ENCODE data around the gene CFAP221.

The CFAP221 gene

GRCh38 chr2:119680457-119681202 is 136.4 kb downstream of the CFAP221 start:
- DNase-seq (ENCODE audit: low read depth in 2 of 2), result no peak

- DNase-seq (ENCODE audit: low read depth in 2 of 2), result no peak
Observed at GRCh38 chr2:119681203-119681867, 137.1 kb downstream of the CFAP221 start.

DNA sequence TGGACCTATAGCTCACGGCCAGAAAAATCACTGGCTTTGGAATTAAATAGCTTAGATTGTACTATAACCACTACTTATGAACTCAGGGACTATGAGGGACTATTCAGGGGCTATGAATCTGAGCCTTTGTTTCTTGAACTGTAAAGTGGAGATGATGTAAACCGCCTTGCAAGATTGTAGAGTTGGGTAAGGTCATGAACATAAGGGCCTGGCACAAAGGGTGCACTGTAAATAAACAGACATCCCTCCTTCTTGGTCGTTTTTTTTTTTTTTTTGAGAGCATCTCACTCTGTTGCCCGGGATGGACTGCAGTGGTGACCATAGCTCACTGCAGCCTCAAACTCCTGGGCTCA is 137.6 kb downstream of the CFAP221 start:
- no peak for DNase-seq (ENCODE audit: low read depth in 2 of 2)

DNA sequence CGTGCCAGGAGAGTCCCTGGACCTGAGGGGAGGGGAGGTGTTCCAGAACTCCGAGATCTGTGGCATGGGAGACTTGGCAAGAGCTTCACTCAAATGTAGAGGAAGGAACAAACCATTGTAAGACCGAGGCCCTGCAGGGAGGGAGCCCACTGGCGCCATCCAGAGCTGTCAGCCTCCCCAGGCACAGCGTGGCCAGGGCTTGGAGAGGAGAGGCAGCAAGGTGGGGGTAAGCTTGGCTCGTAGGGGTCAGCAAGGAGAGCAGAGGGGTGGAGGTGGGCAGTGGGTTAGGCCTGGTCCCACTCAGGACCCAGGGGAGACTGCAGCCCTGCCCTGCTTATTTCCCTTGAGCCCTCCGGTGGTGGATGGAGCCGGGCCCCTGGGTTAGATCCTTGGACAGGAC is 138.3 kb downstream of the CFAP221 start:
- DNase-seq (ENCODE audit: low read depth in 2 of 2), result no peak

GRCh38 chr2:119683074-119683712 is 138.9 kb downstream of the CFAP221 start:
- DNase-seq (ENCODE audit: low read depth in 2 of 2), result no peak

DNA sequence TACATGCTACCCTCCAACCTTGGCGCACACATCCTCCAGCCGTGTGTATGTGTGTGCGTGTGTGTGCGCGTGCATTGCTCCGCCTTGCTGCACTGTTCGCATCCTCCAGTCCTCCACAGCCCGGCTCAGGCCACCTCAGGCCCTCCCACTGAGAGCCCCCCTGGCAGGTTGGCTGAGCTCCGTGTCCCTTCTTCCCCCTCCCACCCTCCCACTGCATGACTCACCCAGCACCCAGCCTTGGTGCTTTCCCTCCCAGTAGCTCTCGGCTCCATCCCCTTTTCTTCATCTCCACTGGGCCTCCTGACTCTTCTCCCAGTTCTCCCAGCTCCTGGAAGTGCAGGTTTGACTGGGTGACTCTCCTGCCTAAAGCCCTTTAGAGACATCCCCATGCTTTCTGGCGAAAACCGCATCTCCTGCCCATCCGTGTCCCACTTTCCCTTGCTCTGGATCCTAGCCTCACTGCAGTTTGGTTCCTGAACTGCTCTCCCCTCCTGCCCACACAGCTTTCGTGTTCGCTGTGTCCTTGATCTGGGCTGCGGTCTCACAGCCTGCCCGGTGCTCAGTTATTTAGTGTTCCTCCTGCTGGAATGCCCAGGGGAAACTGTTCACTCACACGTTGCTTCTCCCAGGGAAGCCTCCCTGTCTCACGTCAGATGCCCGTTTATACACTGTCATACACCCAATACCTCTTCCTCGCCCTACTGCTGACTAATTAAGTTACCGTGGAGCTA is 139.6 kb downstream of the CFAP221 start:
- DNase-seq (ENCODE audit: low read depth in 2 of 2), result no peak

DNA sequence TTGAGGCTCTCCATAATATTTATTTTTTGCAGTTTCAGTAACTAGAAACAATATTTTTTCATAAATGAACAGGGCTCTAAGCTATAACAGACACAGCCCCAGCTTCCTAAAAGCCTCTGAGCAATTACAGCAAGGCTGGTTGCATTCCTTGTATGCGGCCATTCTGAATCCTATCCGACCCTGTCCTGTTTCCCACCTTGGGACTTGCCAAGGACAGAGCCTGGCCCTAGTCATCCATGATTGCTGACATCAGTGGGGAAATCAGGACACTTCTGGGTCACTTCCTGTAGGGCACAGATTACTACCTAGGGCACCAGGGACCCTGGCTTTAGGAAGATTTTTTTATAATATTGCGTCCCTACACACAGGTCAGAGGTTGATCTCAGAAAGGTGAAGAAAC is 140.3 kb downstream of the CFAP221 start:
- DNase-seq (ENCODE audit: low read depth in 2 of 2), result no peak

- no peak for DNase-seq (ENCODE audit: low read depth in 2 of 2)
Observed at GRCh38 chr2:119688616-119689015, 144.4 kb downstream of the CFAP221 start.

DNA sequence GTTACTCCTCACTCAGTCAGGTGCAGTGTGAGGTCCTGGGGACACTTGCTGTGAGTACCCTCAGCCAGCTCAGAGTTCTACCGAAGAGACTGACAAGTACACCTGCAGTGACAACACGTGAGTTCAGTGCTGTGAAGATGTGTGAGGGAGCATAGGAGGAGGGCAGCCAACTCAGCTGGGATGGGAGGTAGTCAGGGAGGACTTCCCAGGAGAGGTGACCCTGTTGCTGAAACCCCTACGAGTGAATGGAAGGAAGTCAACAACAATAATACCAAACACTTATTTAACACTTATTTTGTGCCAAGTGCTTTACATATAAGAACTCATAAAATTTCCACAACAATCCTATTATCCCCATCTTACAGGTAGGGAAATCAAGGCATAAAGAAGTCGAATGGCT is 145.0 kb downstream of the CFAP221 start:
- DNase-seq (ENCODE audit: low read depth in 2 of 2), result no peak

GRCh38 chr2:119691189-119691588 is 146.9 kb downstream of the CFAP221 start:
- no peak for DNase-seq (ENCODE audit: low read depth in 2 of 2)

GRCh38 chr2:119691651-119692245 is 147.5 kb downstream of the CFAP221 start:
- no peak for DNase-seq (ENCODE audit: low read depth in 2 of 2)

GRCh38 chr2:119692310-119692709 is 148.1 kb downstream of the CFAP221 start:
- no peak for DNase-seq (ENCODE audit: low read depth in 2 of 2)

DNA sequence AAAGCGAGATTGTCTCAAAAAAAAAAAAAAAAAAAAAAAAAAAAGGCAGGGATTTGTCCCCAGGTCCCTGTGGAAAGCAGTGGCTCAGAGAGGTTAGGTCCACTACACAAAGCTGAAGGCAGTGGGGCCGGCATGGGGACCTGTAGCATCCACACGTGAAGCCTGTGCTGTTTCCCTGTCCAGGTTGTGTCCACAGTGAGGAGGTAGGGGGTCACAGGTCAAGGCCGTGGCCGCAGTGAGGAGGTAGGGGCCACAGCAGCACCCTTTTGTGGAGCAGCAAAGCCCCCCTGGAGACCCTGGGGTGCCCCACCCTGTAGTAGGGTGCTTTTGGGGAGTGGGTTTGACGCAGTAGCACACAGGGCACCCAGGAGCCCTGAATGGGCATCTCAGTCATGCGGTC is 148.7 kb downstream of the CFAP221 start:
- DNase-seq (ENCODE audit: low read depth in 2 of 2), result no peak

GRCh38 chr2:119693567-119693966 is 149.3 kb downstream of the CFAP221 start:
- DNase-seq (ENCODE audit: low read depth in 2 of 2), result no peak

DNA sequence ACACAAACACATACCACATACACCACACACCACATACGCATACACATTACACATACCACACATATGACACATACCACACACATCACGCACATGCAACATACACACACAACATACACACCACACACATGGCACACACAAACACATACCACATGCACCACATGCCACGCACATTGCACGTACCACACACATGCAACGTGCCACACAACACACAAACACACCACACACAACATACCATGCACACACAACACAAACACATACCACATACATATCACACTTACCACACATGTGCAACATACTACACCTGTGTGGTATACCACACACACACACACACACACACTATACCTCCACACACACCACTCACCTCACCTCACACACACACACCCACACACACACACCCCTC is 149.7 kb downstream of the CFAP221 start:
- no peak for DNase-seq (ENCODE audit: low read depth in 2 of 2)

GRCh38 chr2:119694470-119694844 is 150.2 kb downstream of the CFAP221 start:
- DNase-seq (ENCODE audit: low read depth in 2 of 2), result no peak

- no peak for DNase-seq (ENCODE audit: low read depth in 2 of 2)
Observed at GRCh38 chr2:119694845-119695521, 150.7 kb downstream of the CFAP221 start.

DNA sequence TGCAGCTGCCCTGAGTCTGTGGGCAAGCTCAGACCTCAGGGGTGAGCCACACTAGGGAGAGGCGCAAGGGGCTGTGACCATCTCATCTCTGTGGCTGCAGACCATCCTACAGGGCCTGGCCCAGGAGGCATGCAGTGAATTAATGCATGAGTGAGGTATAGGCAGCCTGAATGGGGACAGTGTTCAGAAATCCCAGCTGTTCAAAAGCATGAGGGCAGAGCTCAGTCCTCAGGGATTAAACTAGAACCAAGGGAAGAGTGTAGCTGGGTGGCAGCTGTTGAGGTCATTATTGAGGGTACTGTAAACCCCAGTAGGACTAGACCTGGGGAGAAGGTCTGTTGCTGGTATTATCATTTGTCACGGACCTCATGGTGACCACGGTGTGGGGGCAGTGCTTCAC is 151.8 kb downstream of the CFAP221 start:
- DNase-seq (ENCODE audit: low read depth in 2 of 2), result no peak

- no peak for DNase-seq (ENCODE audit: low read depth in 2 of 2)
Observed at GRCh38 chr2:119696494-119697030, 152.3 kb downstream of the CFAP221 start.

GRCh38 chr2:119697290-119698020 is 153.2 kb downstream of the CFAP221 start:
- DNase-seq (ENCODE audit: low read depth in 2 of 2), result no peak

DNA sequence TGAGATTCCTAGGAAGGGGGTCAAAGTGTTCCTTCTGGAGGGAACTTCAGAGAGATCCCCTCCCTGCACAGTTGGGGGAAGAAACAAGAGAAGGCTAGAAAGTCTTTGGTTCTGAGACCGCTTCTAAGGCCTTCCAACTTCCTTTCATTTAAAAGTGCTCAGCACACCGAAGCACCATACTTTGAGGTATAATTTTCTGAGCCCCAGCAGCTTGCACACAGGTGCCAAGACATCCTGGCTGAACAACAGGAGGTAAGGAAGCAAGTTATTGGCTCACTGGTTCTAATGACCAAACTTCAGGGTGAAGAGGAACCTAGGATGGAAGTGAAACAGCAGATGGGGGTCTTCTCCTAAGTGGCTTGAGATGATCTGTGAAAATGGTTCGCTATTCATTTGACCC is 154.0 kb downstream of the CFAP221 start:
- no peak for DNase-seq (ENCODE audit: low read depth in 2 of 2)
